Neural cell (in vitro differentiated cells): ENCODE measurements around the gene UQCRHL. TPM values are rescaled to one million over a fixed set of nuclear protein-coding genes. Genes with fewer than 3 reads are reported as not detected.

ENCODE experiments used
- H2AFZ ChIP-seq: fragments of 200-600, 300-800 bp; sonication (generic), shearing (Covaris generic); 2 replicates; pipeline ENCODE4 v1.6.0; 2014; ENCODE audit warnings: low read depth, mild to moderate bottlenecking, antibody characterized with exemption, low read length, moderate library complexity
- H3F3A ChIP-seq: fragments of 200-600 bp; shearing (Covaris generic); 2 replicates; pipeline ENCODE4 v1.6.1; 2016; ENCODE audit warnings: mild to moderate bottlenecking, moderate library complexity, mixed read lengths, antibody characterized with exemption, low read length; ENCODE audit not compliant: insufficient read depth, poor library complexity, severe bottlenecking
- H3K27ac ChIP-seq: fragments of 200-600, 300-800 bp; sonication (generic), shearing (Covaris generic); 2 replicates; pipeline ENCODE4 v1.5.1; 2014; ENCODE audit warnings: mild to moderate bottlenecking, low read length, moderate library complexity
- H3K27me3 ChIP-seq: fragments of 300-800, 200-600 bp; sonication (generic), shearing (Covaris generic); 2 replicates; pipeline ENCODE4 v1.6.0; 2014; ENCODE audit warnings: mild to moderate bottlenecking, low read depth, low read length, moderate library complexity; ENCODE audit not compliant: insufficient read depth
- H3K36me3 ChIP-seq: fragments of 300-800, 200-600 bp; sonication (generic), shearing (Covaris generic); 2 replicates; pipeline ENCODE4 v1.5.1; 2014; ENCODE audit warnings: mild to moderate bottlenecking, antibody characterized with exemption, low read length, moderate library complexity; ENCODE audit not compliant: insufficient read depth
- H3K4me2 ChIP-seq: fragments of 300-800, 200-600 bp; sonication (generic), shearing (Covaris generic); 2 replicates; pipeline ENCODE4 v1.6.0; 2014; ENCODE audit warnings: mild to moderate bottlenecking, low read length
- H3K4me3 ChIP-seq: fragments of 300-800, 200-600 bp; sonication (generic), shearing (Covaris generic); 2 replicates; pipeline ENCODE4 v1.5.1; 2014; ENCODE audit warnings: mild to moderate bottlenecking, low read length, moderate library complexity
- H3K79me2 ChIP-seq: fragments of 200-600 bp; shearing (Covaris generic); replicated peaks from 2 replicates; pipeline ENCODE4 v1.6.0; 2014; ENCODE audit warnings: mild to moderate bottlenecking, low read length, moderate library complexity; ENCODE audit not compliant: insufficient read depth
- H3K9ac ChIP-seq: fragments of 300-800, 200-600 bp; sonication (generic), shearing (Covaris generic); 2 replicates; pipeline ENCODE4 v1.6.1; 2016; ENCODE audit warnings: mild to moderate bottlenecking, low read length, mixed read lengths
- H3K9me2 ChIP-seq: fragments of 200-600 bp; shearing (Covaris generic); 2 replicates; pipeline ENCODE4 v1.6.1; 2016; ENCODE audit warnings: mild to moderate bottlenecking, low read length, mixed read lengths; ENCODE audit not compliant: insufficient read depth
- H3K9me3 ChIP-seq: fragments of 200-600, 300-800 bp; sonication (generic), shearing (Covaris generic); 2 replicates; pipeline ENCODE4 v1.6.1; 2016; ENCODE audit warnings: mild to moderate bottlenecking, mixed run types, low read length, moderate library complexity, mixed read lengths
- H4K20me1 ChIP-seq: fragments of 200-600 bp; shearing (Covaris generic); 2 replicates; pipeline ENCODE4 v1.6.1; 2016; ENCODE audit warnings: mild to moderate bottlenecking, mixed run types; ENCODE audit not compliant: insufficient read depth
- EP300 ChIP-seq: fragments of 450-650 bp; conservative IDR thresholded peaks from 2 replicates; pipeline ENCODE4 v1.6.1; 2014; ENCODE audit warnings: antibody characterized with exemption, mild to moderate bottlenecking, moderate library complexity; ENCODE audit not compliant: poor library complexity, severe bottlenecking
- EZH2 ChIP-seq: fragments of 200-600, 300-800 bp; shearing (Covaris generic), sonication (generic); IDR thresholded peaks from 2 replicates; pipeline ENCODE4 v1.6.1; 2014; ENCODE audit warnings: antibody characterized with exemption, low read length, borderline replicate concordance, mild to moderate bottlenecking; ENCODE audit not compliant: insufficient read depth, poor library complexity, severe bottlenecking
- MXI1 ChIP-seq: fragments of 450-650 bp; conservative IDR thresholded peaks from 2 replicates; pipeline ENCODE4 v1.6.1; 2014; ENCODE audit warnings: antibody characterized with exemption, mild to moderate bottlenecking; ENCODE audit not compliant: poor library complexity, severe bottlenecking
- POLR2AphosphoS5 ChIP-seq: IDR thresholded peaks from 2 replicates; pipeline ENCODE4 v1.6.1; 2012
- RAD21 ChIP-seq: fragments of 450-650 bp; conservative IDR thresholded peaks from 2 replicates; pipeline ENCODE4 v1.6.1; 2014; ENCODE audit warnings: antibody characterized with exemption, mild to moderate bottlenecking, moderate library complexity
- SMC3 ChIP-seq: fragments of 450-650 bp; conservative IDR thresholded peaks from 2 replicates; pipeline ENCODE4 v1.6.1; 2014; ENCODE audit warnings: antibody characterized with exemption, mild to moderate bottlenecking, moderate library complexity; ENCODE audit not compliant: poor library complexity
- TAF1 ChIP-seq: IDR thresholded peaks from 2 replicates; pipeline ENCODE4 v1.6.1; 2012; ENCODE audit warnings: low read depth
- polyA plus RNA-seq: library from polyadenylated mRNA; depleted of rRNA; stranded (reverse); fragments of >200 nt; gene quantifications from 2 replicates; pipeline ENCODE4 v1.2.3, GENCODE V29; 2014
- TF ChIP-seq, protein P1 (sequence below): fragments of 450-650 bp; IDR thresholded peaks from 2 replicates; pipeline ENCODE4 v1.5.1; 2014; ENCODE audit warnings: antibody characterized with exemption, mild to moderate bottlenecking, moderate library complexity; ENCODE audit not compliant: poor library complexity, severe bottlenecking
- TF ChIP-seq, protein P2 (sequence below): IDR thresholded peaks from 2 replicates; pipeline ENCODE4 v1.6.1; 2012; ENCODE audit warnings: borderline replicate concordance

The UQCRHL gene
- polyA plus RNA-seq, 1 donor from 2014 or later = 6.1 TPM

DNA sequence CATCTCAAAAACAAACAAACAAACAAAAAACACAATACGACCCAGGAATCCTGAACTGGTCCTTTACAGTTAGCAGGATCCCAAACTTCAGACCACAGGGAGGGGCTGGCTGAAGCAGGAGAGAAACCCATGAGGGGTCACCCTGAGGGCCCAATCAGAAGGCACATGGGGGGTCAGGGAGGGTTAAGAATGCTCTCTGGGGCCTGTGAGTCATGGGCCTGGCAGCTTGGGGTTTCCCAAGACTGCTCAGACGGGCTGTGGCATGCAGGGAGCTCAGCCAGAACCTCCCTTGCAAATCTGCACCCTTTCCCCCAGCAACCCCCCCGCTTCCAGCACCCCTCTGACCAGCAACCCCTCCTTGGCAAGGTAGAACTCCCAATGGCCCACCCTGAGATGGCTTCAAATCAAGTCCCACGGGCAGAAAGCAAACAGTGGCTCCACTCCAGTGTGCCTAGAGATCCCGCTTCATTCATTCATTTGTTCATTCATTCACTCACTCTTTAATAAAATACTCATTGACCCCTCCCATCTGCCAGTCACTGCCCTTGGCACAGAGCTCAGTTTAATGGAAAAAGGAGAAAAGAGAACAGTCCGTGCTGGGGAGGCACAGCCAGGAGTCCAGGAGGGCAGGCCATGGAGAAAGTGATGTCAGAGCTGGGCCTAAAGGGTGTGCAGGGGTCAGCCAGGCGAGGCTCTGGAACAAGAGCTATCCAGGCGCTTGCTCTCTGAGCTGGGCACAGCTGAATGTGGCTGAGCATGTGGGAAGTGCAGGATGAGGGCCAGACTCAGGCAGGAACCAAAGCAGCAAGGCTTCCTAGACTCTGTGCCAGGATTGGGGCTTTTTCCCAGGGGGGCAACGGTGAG lies 8.2 kb downstream of the UQCRHL start:
- Histone ChIP-seq H3K4me3 (no peak overlapping the region), H4K20me1 (no peaks in the 10 kb centered on the region), H3K27ac (no peak overlapping the region), H3K27me3 (no peaks in the 10 kb centered on the region), H3K4me2 (no peak overlapping the region), H3K79me2 (no peaks in the 10 kb centered on the region), H3F3A (no peaks in the 10 kb centered on the region), H2AFZ (no peak overlapping the region), H3K36me3 (no peaks in the 10 kb centered on the region), H3K9me3 (no peaks in the 10 kb centered on the region), H3K9me2 (no peaks in the 10 kb centered on the region), H3K9ac (no peak overlapping the region)
- TF ChIP-seq MXI1 = no peak
- no peak for TF ChIP-seq EP300

DNA sequence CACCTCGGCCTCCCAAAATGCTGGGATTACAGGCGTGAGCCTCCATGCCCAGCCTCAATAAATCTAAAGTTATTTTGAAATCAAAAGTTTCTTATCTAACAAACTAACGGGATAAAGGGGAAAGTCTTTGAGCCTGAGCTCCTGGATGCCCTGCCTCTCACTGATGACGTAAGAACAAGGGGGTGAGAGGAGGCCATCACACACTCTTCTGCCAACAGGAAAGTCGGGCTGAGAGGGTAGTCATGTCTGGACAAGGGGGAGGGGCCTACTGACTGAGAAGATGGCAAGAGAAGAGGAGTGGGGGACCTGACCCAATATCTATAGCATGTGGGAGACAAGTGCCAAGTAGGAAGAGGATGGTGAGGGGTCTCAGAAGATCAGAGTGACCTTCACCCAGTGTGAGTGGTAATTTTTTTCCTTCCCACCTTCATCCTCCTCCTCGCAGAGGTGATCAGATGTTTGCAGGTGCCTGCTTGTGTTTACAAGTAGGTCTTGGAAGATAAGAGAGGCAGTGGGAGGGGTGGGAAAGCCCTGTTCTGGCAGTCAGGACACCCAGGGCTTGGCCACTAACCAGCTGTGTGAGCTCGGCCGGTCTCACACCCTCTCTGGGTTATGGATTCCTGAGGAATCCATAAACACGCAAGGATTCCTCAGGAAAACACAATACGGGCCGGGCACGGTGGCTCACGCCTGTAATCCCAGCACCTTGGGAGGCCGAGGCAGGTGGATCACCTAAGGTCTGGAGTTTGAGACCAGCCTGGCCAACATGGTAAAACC lies 9.6 kb downstream of the UQCRHL start:
- H3K36me3 ChIP-seq = no peaks in the 10 kb centered on the region
- H3K9me3 ChIP-seq = no peaks in the 10 kb centered on the region
- no peak overlapping the region for H3K4me3 ChIP-seq
- no peak overlapping the region for H3K27ac ChIP-seq
- no peak for TF ChIP-seq EZH2
- TF ChIP-seq RAD21 = no peak
- TF ChIP-seq, protein P1, sequence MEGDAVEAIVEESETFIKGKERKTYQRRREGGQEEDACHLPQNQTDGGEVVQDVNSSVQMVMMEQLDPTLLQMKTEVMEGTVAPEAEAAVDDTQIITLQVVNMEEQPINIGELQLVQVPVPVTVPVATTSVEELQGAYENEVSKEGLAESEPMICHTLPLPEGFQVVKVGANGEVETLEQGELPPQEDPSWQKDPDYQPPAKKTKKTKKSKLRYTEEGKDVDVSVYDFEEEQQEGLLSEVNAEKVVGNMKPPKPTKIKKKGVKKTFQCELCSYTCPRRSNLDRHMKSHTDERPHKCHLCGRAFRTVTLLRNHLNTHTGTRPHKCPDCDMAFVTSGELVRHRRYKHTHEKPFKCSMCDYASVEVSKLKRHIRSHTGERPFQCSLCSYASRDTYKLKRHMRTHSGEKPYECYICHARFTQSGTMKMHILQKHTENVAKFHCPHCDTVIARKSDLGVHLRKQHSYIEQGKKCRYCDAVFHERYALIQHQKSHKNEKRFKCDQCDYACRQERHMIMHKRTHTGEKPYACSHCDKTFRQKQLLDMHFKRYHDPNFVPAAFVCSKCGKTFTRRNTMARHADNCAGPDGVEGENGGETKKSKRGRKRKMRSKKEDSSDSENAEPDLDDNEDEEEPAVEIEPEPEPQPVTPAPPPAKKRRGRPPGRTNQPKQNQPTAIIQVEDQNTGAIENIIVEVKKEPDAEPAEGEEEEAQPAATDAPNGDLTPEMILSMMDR = no peak
- no peak for TF ChIP-seq EP300
- TF ChIP-seq TAF1 = no peak
- no peak for TF ChIP-seq SMC3
- TF ChIP-seq POLR2AphosphoS5 = no peak
- no peak for TF ChIP-seq MXI1
- TF ChIP-seq, protein P2, sequence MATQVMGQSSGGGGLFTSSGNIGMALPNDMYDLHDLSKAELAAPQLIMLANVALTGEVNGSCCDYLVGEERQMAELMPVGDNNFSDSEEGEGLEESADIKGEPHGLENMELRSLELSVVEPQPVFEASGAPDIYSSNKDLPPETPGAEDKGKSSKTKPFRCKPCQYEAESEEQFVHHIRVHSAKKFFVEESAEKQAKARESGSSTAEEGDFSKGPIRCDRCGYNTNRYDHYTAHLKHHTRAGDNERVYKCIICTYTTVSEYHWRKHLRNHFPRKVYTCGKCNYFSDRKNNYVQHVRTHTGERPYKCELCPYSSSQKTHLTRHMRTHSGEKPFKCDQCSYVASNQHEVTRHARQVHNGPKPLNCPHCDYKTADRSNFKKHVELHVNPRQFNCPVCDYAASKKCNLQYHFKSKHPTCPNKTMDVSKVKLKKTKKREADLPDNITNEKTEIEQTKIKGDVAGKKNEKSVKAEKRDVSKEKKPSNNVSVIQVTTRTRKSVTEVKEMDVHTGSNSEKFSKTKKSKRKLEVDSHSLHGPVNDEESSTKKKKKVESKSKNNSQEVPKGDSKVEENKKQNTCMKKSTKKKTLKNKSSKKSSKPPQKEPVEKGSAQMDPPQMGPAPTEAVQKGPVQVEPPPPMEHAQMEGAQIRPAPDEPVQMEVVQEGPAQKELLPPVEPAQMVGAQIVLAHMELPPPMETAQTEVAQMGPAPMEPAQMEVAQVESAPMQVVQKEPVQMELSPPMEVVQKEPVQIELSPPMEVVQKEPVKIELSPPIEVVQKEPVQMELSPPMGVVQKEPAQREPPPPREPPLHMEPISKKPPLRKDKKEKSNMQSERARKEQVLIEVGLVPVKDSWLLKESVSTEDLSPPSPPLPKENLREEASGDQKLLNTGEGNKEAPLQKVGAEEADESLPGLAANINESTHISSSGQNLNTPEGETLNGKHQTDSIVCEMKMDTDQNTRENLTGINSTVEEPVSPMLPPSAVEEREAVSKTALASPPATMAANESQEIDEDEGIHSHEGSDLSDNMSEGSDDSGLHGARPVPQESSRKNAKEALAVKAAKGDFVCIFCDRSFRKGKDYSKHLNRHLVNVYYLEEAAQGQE = no peak
- no peaks in the 10 kb centered on the region for H3F3A ChIP-seq
- no peak overlapping the region for H2AFZ ChIP-seq
- no peaks in the 10 kb centered on the region for H3K79me2 ChIP-seq
- H4K20me1 ChIP-seq = no peaks in the 10 kb centered on the region
- H3K9me2 ChIP-seq = no peaks in the 10 kb centered on the region
- H3K9ac ChIP-seq = no peak overlapping the region
- H3K4me2 ChIP-seq = no peak overlapping the region
- H3K27me3 ChIP-seq = no peaks in the 10 kb centered on the region
